Retina (tissue), 1 donor: ENCODE results near the gene TTC22.
"Not testable (repeated sequence)": the region's sequence is repeated elsewhere in the genome, so short reads cannot be mapped to it uniquely, and the experiment has no call there.

Experiments used
- DNase-seq: peaks from one replicate; pipeline ENCODE4 v3.0.0-alpha.2; 2016

The TTC22 gene

GRCh38 chr1:54781023-54781723 is 19.9 kb downstream of the TTC22 start:
- peak; percentile 74 for DNase-seq

GRCh38 chr1:54777431-54777830 is 23.7 kb downstream of the TTC22 start:
- DNase-seq = no peak

- no peak for DNase-seq
These were observed 24.1 kb downstream of the TTC22 start for GRCh38 chr1:54777011-54777410.

- not testable (repeated sequence) for DNase-seq
These were observed 25.0 kb downstream of the TTC22 start for GRCh38 chr1:54775828-54776721.

GRCh38 chr1:54774820-54775498 is 26.2 kb downstream of the TTC22 start:
- DNase-seq = peak; percentile 50

- no peak for DNase-seq
These were observed 28.2 kb downstream of the TTC22 start for GRCh38 chr1:54772951-54773350.

- DNase-seq = no peak
These were observed 33.0 kb downstream of the TTC22 start for GRCh38 chr1:54768093-54768492.

GRCh38 chr1:54767526-54767925 is 33.6 kb downstream of the TTC22 start:
- DNase-seq = no peak

GRCh38 chr1:54766726-54767125 is 34.4 kb downstream of the TTC22 start:
- DNase-seq = no peak

- no peak for DNase-seq
These were observed 36.1 kb downstream of the TTC22 start for GRCh38 chr1:54764922-54765561.

- DNase-seq = peak; percentile 98
These were observed 36.8 kb downstream of the TTC22 start, which contains the start of gene PARS2 for GRCh38 chr1:54764133-54764921. Gene PARS2 (minus strand): TSS chr1:54764523. CDS start chr1:54759161, 5,362 bp downstream.

GRCh38 chr1:54763816-54764132 is 37.3 kb downstream of the TTC22 start:
- DNase-seq = no peak

GRCh38 chr1:54758678-54759348 is 42.3 kb downstream of the TTC22 start:
- no peak for DNase-seq

- DNase-seq = no peak
These were observed 43.3 kb downstream of the TTC22 start for GRCh38 chr1:54757833-54758232.

GRCh38 chr1:54754486-54755285 is 46.4 kb downstream of the TTC22 start:
- DNase-seq = no peak

GRCh38 chr1:54754045-54754444 is 47.1 kb downstream of the TTC22 start:
- DNase-seq = no peak

GRCh38 chr1:54751426-54751825 is 49.7 kb downstream of the TTC22 start:
- no peak for DNase-seq

GRCh38 chr1:54750596-54750995 is 50.5 kb downstream of the TTC22 start:
- no peak for DNase-seq

- no peak for DNase-seq
These were observed 52.9 kb downstream of the TTC22 start for GRCh38 chr1:54748094-54748835.

- DNase-seq = no peak
These were observed 55.3 kb downstream of the TTC22 start for GRCh38 chr1:54745864-54746263.
